HepG2 (cell line): ENCODE data around the gene FAM131C.

Experiments used
- CTCF ChIP-seq: sonication (generic); formaldehyde crosslinking; IDR thresholded peaks from 2 replicates; pipeline ENCODE4 v1.5.0; 2020; ENCODE audit warnings: mild to moderate bottlenecking, missing genetic modification reagents, moderate library complexity
- EZH2 ChIP-seq: conservative IDR thresholded peaks from 2 replicates; pipeline ENCODE4 v1.6.1; 2012; ENCODE audit warnings: mild to moderate bottlenecking, low read depth, low read length, moderate library complexity
- HNF4A ChIP-seq: sonication (generic); formaldehyde crosslinking; IDR thresholded peaks from 2 replicates; pipeline ENCODE4 v1.4.0; 2020; ENCODE audit warnings: missing genetic modification reagents
- POLR2AphosphoS2 ChIP-seq: IDR thresholded peaks from 2 replicates; pipeline ENCODE4 v1.6.1; 2011; ENCODE audit warnings: low read depth, low read length, improper control_type of control experiment
- ZNF143 ChIP-seq: sonication (generic); formaldehyde crosslinking; IDR thresholded peaks from 2 replicates; pipeline ENCODE4 v1.4.0; 2020; ENCODE audit warnings: missing genetic modification reagents
- ZNF737 ChIP-seq: sonication (generic); formaldehyde crosslinking; IDR thresholded peaks from 2 replicates; pipeline ENCODE4 v1.5.0; 2020; ENCODE audit warnings: missing genetic modification reagents, mild to moderate bottlenecking, borderline replicate concordance
- ZNF772 ChIP-seq: sonication (generic); formaldehyde crosslinking; IDR thresholded peaks from 2 replicates; pipeline ENCODE4 v1.5.0; 2020; ENCODE audit warnings: mild to moderate bottlenecking, missing genetic modification reagents

GRCh38 chr1:16011936-16012589, 61.4 kb downstream of the FAM131C start:
- TF ChIP-seq ZNF143 (CRISPR knock-in tag) (no peak), EZH2 (no peak), ZNF772 (CRISPR knock-in tag) (no peak), HNF4A (CRISPR knock-in tag) (no peak), POLR2AphosphoS2 (no peak), ZNF737 (CRISPR knock-in tag) (no peak), CTCF (CRISPR knock-in tag) (no peak)
